Right ventricle myocardium inferior (tissue), 1 donor: ENCODE results near the gene ST3GAL2. TPM values are rescaled to one million over a fixed set of nuclear protein-coding genes. Genes with fewer than 3 reads are reported as not detected.
"Not testable (repeated sequence)": the region's sequence is repeated elsewhere in the genome, so short reads cannot be mapped to it uniquely, and the experiment has no call there.

ENCODE experiments used
- ATAC-seq: fragments of 200-7000 bp; cut with Tn5 transposase; one replicate; pipeline ENCODE4 v1.9.1; 2020; ENCODE audit warnings: mild to moderate bottlenecking, moderate library complexity
- DNase-seq: peaks from one replicate; pipeline ENCODE4 v3.0.0; 2021; ENCODE audit errors: missing footprints
- intact Hi-C: fragments of 100-400 bp; cut with DNase I; formaldehyde crosslinking; loops from one replicate; pipeline ENCODE4 v1.11.0; 2022
- total RNA-seq: library from RNA; stranded (reverse); fragmentation: NEBNext Ultra II Directional; extraction: Animal tissue kit (Norgen Biotek cat#: 25700); gene quantifications from one replicate; pipeline ENCODE4 v1.2.1, GENCODE V29; 2021
- donor health status: DM: no; HTN: yes; CAD: no; lungs with severe emphysema.

The ST3GAL2 gene
- total RNA-seq, 1 donor from 2014 or later = 25.6 TPM

GRCh38 chr16:70470141-70470926, 31.4 kb upstream of the ST3GAL2 start:
- ATAC-seq = no peak
- intact Hi-C loops = loop anchor here (2.0 kb wide), 1 partner anchor 76 kb away; no protein-coding TSS in a partner anchor
- no peak for DNase-seq

- intact Hi-C loops = no loop called here
- no peak for DNase-seq
- no peak for ATAC-seq
These were observed 30.1 kb upstream of the ST3GAL2 start for GRCh38 chr16:70468776-70469525.

GRCh38 chr16:70467608-70468007, 28.7 kb upstream of the ST3GAL2 start:
- DNase-seq (no peak), ATAC-seq (no peak)
- intact Hi-C loops = no loop called here

- intact Hi-C loops = no loop called here
- DNase-seq = no peak
These were observed 28.2 kb upstream of the ST3GAL2 start for GRCh38 chr16:70467113-70467512.

GRCh38 chr16:70466805-70467076, 27.8 kb upstream of the ST3GAL2 start:
- DNase-seq (no peak), ATAC-seq (no peak)
- intact Hi-C loops = no loop called here

More at GRCh38 chr16:70467113-70467512, 28.2 kb upstream of the ST3GAL2 start:
- ATAC-seq = no peak

- ATAC-seq = no peak
- intact Hi-C loops = no loop called here
- no peak for DNase-seq
These were observed 27.3 kb upstream of the ST3GAL2 start for GRCh38 chr16:70465999-70466804.

GRCh38 chr16:70463235-70463634, 24.3 kb upstream of the ST3GAL2 start:
- intact Hi-C loops = no loop called here
- DNase-seq = no peak
- no peak for ATAC-seq

GRCh38 chr16:70460737-70461261, 21.9 kb upstream of the ST3GAL2 start:
- DNase-seq (peak; percentile 54), ATAC-seq (peak; percentile 70)
- intact Hi-C loops = no loop called here

- intact Hi-C loops = no loop called here
- ATAC-seq (no peak), DNase-seq (peak; percentile 25)
These were observed 18.7 kb upstream of the ST3GAL2 start for GRCh38 chr16:70457446-70458166.

- DNase-seq (peak; percentile 22), ATAC-seq (no peak)
- intact Hi-C loops = loop anchor here (2.0 kb wide), 1 partner anchor 17 kb away; the partner anchor contains the start of gene ST3GAL2
These were observed 17.0 kb upstream of the ST3GAL2 start for GRCh38 chr16:70455910-70456309.

- intact Hi-C loops = loop anchor here (1.0 to 2.0 kb wide), 2 partner anchors 16 to 73 kb away; partner anchors contain the start of gene ST3GAL2
- peak; percentile 87 for ATAC-seq
- peak; percentile 88 for DNase-seq
These were observed 15.5 kb upstream of the ST3GAL2 start, which contains the start of gene FCSK for GRCh38 chr16:70454222-70455034. Gene FCSK (plus strand): TSS chr16:70454595. CDS start chr16:70463191, 8,596 bp downstream.

- DNase-seq (no peak), ATAC-seq (peak; percentile 38)
- intact Hi-C loops = loop anchor here (1.0 to 2.0 kb wide), 2 partner anchors 15 to 73 kb away; partner anchors contain the start of gene ST3GAL2
These were observed 15.0 kb upstream of the ST3GAL2 start for GRCh38 chr16:70453892-70454221.

GRCh38 chr16:70453117-70453891, 14.4 kb upstream of the ST3GAL2 start:
- intact Hi-C loops = no loop called here

GRCh38 chr16:70451004-70451340, 12.1 kb upstream of the ST3GAL2 start:
- DNase-seq, intact Hi-C loops, ATAC-seq: not testable (repeated sequence)

More at GRCh38 chr16:70453117-70453891, 14.4 kb upstream of the ST3GAL2 start:
- DNase-seq = peak; percentile 27
- no peak for ATAC-seq

- DNase-seq, intact Hi-C loops, ATAC-seq: not testable (repeated sequence)
These were observed 11.5 kb upstream of the ST3GAL2 start for GRCh38 chr16:70450142-70451003.

GRCh38 chr16:70448075-70448474, 9.2 kb upstream of the ST3GAL2 start:
- intact Hi-C loops = no loop called here
- no peak for DNase-seq
- ATAC-seq = no peak
